CD4-positive, alpha-beta T cell treated with Interleukin-1 beta for 1 hour (primary cell): ENCODE data around the gene SASH1.
"Not testable (repeated sequence)": the region's sequence is repeated elsewhere in the genome, so short reads cannot be mapped to it uniquely, and the experiment has no call there.

Experiments used
- DNase-seq, 2 donors: peaks; one replicate each; pipeline ENCODE4 v3.0.0-alpha.2; 2020 to 2022

SASH1 gene

DNA sequence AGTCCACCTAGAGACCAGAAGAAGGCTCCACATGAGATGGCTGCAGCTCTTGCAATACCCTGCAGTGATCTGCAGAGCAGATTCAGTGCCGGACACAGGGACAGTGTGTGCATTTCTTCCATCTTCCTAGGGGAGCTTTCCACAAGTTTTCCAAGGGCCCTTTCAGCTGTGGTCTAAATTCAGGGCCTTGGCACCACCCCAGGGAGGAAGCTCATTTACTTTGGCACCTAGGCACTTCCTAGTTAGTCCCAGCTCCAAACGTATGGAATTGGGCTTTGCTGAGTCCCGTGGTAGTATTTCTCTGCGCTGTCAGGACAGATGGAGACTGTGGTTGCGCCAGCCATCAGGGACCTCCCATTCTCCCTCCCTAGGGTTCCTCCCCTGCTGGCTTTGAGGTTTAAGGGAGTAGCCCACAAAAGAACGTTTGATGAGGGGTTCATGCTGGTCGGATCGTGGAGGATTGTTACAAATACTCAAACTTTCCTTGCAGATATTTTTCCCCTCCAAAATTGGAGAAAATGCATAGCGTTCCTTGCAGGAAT lies 221.9 kb downstream of the SASH1 start:
- no peak for DNase-seq

DNA sequence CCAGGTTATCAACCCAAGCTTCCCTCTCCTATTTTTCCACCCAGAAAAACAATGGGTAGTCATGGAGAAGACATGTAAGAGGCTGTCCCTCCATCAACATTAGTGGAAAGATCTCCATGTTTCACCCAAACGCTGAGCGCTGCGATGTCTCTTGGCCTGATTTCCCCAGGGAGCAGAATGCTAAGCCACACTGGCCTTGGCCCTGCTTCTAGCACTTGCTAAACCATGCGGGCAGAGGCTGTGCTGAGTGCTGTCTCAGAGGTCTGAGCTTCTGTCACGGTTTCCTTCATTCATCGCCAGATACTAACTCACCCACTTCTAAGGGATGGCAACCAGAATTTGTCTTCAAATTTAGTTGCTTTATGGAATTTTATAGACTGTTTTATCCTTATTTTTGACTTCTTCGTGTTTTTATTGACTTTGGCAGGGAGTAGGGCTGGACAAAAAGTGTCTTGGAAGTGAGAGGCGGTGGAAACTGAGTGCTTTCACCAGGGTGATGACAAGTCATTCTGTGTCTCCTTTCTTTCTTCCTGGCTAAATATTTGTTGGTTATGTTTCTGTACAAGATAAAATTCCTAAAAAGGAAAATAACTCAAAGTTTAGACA lies 222.8 kb downstream of the SASH1 start:
- DNase-seq: no peak

DNA sequence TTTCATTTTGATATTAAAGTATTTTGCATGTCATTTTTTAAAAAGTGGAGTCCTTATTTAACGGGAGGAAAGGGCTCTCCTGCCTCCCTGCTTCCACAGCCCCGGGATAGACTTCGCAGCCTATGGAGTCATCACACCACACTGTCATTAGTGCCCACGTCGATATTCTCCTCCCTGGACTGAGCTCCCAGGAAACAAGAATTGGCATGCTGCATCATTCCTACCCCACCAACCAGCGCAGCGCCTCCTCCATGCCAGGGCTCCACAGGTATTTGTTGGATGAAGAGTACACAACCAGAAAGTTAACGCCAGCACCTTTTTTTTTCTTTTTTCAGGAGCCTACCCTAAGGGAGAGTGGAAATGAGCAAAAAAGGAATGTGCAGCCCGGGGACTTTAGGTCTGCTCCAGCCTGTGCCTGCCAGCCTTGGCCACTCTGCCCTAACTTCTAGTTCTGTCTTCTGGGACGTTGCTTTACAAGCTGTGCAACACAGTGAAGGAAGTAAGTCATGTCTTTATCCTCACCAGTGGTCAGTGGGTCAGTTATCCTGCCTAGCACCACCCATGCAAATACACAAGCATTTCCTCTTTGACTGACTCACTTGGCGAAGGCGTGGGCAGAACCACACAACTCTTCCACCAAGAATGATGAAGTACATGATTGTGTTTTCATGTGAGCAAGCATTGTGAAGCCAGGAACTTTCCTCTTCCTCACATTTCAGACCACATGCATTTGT lies 223.5 kb downstream of the SASH1 start:
- DNase-seq: peak in 1 of 2 donors; percentile 47

DNA sequence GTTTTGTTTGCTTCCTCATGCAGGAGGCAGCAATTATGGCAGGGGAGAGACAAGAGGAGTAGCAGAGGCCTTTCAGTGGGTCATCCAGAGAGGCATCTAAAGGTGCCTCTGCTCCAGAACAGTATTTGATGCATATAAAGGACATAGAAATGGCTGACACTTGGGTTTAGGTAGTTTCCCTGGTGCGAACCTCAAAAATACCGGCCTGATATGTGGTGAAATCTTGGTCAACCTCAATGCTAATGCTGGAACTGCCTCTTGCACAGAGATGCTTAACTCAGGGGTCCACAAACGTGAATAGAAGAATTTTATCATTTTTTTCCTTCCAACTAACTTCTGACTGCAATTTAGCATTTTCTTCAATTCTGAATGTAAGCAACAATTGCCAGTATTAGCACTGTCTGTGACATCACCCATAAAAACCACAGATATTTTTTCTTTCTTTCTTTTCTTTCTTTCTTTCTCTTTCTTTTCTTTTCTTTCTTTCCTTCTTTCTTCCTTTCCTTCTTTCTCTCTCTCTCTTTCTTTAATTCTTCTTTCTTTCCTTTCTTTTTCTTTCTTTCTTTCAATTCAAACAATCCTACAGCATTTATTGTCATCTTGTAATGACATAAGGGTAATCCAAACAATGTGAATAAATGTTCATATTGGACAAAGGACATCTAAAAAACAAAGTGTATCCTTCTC lies 224.2 kb downstream of the SASH1 start:
- DNase-seq: peak in 1 of 2 donors; percentile 25

DNA sequence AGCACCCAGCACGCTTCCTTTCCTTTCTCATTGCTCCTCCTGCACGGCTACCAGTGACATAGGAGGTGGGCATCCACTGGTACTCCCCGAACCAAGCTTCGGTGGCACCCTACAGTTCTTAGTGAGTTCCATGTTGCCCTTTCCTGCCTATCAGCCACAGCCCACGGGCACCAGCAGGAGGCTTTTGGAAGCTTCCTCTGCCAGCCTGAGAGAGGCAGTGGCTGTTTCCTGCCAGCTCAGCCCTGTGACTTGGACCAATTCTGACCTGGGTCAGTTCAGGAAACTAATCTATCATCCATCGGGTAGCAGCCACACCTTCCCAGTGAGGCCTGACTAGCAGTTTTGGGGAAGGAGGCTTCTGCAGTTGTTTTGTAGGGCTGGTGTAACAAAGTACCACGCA lies 227.8 kb downstream of the SASH1 start:
- DNase-seq: no peak

DNA sequence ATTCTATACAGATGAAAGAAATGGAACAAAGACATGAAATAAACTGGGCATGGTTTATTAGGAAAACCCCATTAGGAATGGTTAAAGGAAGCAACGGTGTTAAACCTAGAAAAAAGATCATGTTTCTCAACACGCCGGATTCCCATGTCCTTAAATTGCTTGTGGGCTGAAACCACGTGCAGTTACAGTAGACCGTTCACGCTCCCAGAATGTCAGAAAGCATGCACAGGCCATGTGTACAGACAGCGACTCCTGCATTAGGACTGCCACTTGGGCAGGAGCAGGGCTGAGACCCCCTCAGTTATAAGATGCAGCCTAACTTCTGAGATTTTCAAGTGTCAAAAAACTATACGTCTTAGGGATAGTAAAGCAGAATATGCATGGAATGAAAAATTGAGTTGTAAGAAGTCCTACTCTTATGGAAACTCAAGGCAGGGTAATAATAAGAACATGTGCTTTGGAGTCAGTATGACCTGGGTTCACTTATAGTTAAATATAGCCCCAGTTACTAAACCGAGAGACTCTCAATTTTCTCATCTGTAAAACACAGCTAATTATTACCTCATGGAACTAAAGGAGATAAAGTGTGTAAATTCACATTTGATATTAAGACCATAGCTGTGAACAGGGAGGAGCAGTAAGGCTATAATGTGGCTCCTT lies 230.2 kb downstream of the SASH1 start:
- DNase-seq: no peak

DNA sequence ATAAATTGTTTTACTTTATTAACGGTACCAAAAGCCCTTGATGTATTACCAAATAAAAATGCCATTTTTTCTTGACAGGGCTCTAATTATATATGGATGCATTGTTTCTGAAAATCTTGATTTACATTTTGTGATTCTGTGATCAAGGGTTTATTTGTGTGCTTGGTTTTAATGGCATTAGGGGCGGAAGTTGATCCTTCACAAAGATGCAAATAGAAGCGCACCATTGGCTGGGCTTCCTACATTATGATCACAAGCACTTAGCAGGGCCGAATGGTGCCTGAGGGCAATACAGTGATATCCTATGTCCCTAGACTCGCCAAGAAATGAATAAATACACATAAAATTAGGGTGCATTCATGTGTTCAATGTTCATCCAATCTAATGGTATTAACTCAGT lies 231.3 kb downstream of the SASH1 start:
- DNase-seq: no peak

DNA sequence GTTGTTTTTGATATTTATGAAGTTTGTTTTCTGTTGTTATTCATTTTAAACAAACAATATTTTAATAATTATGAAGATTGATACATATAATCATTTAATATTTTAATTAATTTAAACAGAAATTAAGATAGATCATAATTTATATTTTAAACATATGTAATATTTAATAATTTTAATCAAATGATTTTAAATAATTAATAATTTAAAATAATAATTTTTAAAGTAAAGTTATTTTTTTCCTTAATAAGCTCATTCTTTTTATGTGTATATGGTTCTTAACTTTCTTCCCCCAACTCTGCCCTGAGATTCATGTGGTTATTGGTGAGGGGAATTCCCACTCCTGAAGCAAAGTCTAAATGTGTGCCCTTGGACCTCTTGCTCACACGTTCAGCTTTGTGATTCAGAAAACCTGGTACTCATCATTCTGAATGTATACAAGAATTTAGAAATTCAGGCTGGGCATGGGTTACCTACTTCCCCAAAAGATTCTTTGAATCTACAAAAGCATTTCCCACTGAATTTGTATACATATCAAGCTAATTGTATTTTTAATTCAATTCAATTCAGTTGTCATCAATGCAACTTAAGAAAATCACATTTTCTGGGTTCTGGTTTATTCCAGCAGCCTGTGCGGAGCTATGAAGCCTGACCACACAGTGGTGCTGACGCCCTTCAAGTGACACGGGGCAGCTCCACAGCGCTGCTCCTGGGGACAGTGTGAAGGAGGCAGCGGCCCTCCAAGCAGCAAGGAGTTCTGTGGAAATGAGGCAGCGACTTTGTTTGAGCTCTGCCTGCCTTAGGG lies 235.2 kb downstream of the SASH1 start:
- peak; percentile 45 to 72 for DNase-seq

DNA sequence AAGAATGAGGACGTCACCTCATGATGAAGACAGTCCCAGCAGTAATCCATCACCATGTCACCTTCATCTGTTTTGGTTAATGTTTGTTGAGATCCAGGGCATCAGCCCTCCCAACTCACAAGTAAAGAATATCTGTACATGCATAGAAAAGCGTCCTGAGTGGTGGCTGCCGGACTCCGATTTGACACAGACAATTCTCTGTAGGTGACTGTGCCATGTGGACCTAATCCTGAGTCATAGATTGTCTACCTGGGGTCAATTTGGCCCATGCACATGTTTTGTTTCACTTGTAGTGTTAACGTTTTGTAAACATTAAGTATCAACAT lies 235.8 kb downstream of the SASH1 start:
- DNase-seq: no peak

DNA sequence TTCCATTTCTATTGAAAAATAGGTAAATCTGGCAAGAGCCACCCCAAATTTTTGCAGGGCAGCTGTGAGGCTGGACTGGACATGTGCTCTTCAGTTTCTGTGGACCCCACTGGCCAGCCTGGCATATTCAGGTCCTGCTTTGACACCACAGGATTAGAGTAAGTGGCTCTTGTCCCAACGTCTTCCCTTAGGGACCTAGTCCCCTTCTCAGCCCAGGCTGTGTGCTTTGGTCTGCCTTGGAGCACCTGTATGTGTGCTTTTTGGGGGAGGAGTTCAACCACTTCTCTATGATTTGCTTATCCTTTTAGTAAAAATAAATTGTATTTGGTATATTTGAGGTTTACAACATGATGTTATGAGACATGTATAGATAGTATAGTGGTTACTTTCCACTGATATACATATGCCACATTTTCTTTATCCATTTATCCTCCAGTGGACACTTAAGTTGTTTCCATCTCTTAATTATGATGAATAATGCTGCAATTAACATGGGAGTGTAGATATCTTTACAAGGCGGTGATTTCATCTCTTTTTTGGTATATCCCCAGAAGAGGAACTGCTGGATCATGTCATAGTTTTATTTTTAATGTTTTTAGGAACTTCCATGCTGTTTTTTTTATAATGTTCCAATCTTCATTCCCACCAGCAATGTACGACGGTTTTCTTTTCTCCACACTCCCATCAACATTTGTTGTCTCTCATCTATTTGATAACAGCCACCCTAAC lies 236.4 kb downstream of the SASH1 start:
- DNase-seq: no peak

DNA sequence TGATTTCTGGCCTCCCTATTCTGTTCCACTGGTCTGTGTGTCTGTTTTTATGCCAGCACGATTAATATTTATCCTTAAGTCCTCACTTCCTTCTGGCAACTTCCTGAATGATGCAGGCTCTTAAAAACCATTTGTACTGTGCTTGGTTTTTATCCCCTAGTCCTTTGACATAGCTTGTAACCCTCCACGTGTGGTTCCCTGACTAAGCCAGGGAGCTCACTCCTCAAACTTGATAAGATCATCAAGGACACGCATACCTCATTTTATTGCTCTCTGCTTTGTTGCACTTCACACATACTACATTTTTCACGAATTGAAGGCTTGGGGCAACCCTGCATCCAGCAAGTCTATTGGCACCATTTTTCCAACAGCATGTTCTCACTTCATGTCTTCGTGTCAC lies 237.8 kb downstream of the SASH1 start:
- DNase-seq: no peak

DNA sequence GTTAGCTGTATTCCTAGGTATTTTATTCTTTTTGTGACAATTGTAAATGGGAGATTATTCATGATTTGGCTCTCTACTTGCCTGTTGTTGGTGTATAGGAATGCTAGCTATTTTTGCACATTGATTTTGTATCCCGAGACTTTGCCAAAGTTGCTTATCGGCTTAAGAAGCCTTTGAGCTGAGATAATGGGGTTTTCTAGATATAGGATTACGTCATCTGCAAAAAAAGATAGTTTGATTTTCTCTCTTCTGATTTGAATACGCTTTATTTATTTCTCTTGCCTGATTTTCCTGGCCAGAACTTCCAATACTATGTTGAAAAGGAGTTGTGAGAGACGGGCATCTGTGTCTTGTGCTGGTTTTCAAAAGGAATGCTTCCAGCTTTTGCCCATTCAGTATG lies 241.0 kb downstream of the SASH1 start:
- no peak for DNase-seq

DNA sequence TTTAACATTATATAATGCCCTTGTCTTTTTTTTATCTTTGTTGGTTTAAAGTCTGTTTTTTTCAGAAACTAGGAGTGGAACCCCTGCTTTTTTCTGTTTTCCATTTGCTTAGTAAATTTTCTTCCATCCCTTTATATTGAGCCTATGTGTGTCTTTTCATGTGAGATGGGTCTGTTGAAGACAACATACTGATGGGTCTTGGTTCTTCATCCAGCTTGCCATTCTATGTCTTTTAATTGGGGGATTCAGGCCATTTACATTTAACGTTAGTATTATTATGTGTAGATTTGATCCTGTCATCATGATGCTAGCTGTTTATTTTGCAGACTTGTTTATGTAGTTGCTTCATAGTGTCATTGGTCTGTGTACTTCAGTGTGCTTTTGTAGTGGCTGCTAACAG lies 243.0 kb downstream of the SASH1 start:
- DNase-seq: not testable (repeated sequence)

DNA sequence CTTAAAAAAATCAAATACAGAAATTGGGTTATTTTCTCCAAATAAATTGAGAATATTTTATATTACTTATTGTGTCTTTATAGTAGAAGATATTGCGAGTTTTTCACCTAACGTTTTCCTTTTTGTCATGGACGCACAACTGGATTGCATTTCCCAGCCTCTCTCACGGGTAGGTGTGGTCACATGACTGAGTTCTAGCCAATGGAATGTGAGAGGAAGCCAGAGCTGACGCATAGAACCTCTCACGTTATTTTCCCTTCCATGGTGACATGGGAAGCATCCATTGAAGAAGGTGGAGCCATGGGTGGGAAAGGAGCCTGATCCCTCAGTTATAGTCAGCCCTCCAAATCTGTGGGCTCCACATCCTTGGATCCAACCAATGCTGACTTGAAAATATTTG lies 248.2 kb downstream of the SASH1 start:
- DNase-seq: no peak

DNA sequence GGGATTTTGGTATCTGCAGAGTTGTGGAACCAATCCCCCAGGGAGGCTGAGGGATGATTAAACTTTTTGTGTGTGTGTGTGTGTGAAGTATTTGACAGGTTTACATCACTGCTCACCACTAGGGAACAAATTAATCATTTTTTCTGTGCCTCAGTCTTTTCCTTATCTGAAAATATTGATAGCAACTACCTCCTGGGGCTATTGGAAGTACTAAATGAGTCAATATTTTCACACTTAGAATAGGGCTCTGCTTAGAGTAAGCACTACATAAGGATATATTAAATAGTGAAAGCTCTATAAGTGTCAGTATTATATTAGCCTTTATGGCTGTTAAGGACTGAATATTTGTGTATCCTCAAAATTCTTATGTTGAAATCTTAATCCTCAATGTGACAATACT lies 249.0 kb downstream of the SASH1 start:
- DNase-seq: no peak

DNA sequence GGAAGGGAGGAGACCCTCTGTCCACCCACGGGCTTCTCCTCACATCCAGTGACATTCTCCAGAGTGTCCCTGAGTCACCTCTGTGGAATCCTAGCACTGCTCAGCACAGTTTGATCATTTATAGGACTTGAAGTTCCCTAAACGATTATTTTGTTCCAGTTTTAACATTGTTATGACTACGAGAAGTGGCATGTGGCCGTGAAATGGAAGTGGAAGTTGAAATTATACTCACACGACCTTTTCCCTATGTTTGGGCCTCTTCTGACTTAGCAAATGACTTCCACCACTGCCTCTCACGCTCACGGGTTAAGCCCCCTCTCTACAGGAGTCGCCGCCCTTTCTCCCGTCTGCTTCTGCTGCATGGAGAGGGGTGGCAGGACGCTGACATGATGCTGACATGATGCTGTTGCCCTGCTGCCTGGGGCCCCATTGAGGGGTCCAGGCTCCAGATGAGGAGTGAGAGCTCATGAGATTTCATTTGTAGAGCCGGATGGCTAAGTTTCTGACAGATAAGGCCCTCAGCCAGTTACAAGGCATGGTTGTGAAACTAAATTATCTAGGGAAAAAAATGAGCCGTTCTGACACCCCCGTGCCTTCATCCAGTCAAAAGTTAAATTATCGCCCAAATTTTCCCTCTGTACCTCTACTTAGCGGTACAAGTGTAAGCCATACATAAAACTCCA lies 250.6 kb downstream of the SASH1 start:
- no peak for DNase-seq

DNA sequence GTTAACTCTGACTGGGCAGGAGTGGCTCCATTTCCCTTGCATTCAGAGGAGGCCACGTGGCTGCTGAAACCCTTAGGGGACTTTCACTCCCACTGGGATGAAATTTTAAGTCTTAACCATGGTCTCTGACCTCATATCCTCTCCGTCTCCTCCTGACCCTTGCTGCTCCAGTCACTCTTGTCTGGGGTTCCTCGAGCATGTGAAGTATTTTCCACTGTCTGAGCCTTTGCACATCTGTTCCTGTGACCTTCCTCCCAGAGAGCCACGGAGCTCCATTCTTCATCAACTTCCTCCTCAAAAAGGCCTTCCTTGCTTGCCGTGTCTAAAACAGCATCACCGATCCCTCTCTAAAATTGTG lies 251.2 kb downstream of the SASH1 start:
- DNase-seq: no peak

DNA sequence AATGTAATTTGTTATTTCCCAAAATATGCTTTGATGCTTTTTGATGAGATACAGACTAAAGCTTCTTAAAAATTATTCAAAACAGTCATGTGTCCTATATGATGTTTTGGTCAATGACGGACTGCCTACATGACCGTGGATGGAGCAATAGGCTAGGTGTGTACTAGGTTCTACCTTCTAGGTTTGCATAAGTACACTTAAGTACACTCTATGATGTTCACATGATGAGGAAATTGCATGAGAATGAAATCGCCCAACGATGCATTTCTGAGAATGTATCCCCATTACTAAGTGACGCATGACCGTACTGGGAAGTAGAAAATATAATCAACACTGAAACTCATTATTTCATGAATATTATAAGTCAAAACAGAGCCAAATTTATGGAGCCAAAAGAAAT lies 252.9 kb downstream of the SASH1 start:
- no peak for DNase-seq

DNA sequence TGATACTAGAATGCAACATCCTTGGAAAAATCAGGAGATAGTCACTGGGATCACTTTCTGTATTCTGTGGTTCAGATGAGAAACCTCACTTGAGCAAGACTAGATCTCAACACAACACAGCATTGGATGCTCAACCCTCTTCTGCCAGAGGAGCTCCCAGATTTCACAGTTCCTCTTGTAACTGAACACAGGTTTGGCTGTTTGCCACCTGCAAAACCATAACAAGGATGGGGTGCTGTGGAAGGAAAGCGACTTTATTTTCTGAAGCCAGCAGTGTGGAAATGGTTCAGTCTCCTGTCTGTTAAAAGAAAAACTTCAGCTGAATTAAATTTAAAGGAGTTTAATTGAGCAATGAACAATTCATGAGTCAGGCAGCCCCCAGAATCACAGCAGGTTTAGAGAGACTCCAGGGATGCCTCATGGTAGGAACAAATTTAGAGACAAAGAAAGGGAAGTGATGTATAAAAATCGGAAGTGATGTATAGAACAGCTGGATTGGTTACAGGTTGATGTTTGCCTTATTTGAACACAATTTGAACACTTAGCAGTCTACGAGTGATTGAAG lies 254.3 kb downstream of the SASH1 start:
- DNase-seq: no peak

DNA sequence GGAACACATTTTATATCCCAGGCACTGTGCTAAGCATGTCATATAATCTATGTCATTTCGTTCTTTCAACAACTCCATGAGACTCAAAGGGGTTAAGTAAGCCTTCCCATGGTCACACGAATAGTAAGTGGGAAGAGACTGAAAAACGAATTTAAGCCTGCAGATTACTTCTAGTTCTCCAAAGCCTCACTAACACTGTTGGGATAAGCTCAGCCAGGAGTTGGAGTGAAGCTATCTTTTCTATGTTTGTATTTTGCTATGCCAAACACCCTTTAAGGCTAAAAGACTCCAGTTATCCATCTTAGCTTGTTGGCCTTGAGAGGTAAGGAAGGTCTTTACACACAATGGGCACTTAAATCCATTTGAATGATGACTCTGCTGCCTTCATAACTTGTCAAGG lies 256.1 kb downstream of the SASH1 start:
- no peak for DNase-seq

DNA sequence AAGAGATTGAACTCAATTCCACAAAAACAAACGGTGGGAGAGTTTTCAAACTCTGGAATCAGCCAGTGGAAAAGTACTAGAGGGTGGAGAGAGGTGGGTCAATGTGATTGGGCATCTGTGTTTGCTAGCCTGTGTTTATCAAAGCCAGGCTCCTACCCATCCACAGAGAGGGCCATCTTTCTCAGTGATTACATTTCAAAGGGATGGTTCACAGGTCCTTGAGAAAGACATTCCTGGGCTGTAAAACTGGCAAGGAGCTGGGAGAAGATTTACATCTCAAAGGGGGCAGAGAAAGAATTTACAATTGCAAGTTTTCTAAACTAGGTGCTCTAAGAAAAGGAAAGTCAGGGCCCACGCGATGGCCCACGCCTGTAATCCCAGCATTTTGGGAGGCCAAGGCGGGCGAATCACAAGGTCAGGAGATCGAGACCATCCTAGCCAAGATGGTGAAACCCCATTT lies 257.4 kb downstream of the SASH1 start:
- DNase-seq: no peak
